ENCODE data around the gene CEP192.
"Not testable (repeated sequence)": the region's sequence is repeated elsewhere in the genome, so short reads cannot be mapped to it uniquely, and the experiment has no call there.

CEP192 gene

GRCh38 chr18:13032173-13032572, 41.0 kb downstream of the CEP192 start:
- no peak for DNase-seq

GRCh38 chr18:13035249-13035914, 44.2 kb downstream of the CEP192 start:
- no peak for DNase-seq

GRCh38 chr18:13036622-13037320, 45.6 kb downstream of the CEP192 start:
- no peak for DNase-seq

- no peak for DNase-seq
Measured at GRCh38 chr18:13039806-13040205, 48.6 kb downstream of the CEP192 start.

- no peak for DNase-seq
Measured at GRCh38 chr18:13043066-13043465, 51.9 kb downstream of the CEP192 start.

- no peak for DNase-seq
Measured at GRCh38 chr18:13048061-13048595, 57.0 kb downstream of the CEP192 start.

GRCh38 chr18:13051159-13051558, 60.0 kb downstream of the CEP192 start:
- DNase-seq, result no peak

GRCh38 chr18:13051950-13052349, 60.8 kb downstream of the CEP192 start:
- DNase-seq, result peak; percentile 46

GRCh38 chr18:13054336-13054735, 63.2 kb downstream of the CEP192 start:
- no peak for DNase-seq

- DNase-seq, result no peak
Measured at GRCh38 chr18:13061630-13062189, 70.5 kb downstream of the CEP192 start.

GRCh38 chr18:13067124-13067523, 76.0 kb downstream of the CEP192 start:
- no peak for DNase-seq

- no peak for DNase-seq
Measured at GRCh38 chr18:13067966-13068365, 76.8 kb downstream of the CEP192 start.

GRCh38 chr18:13070460-13070859, 79.3 kb downstream of the CEP192 start:
- DNase-seq, result no peak

GRCh38 chr18:13076886-13077285, 85.7 kb downstream of the CEP192 start:
- DNase-seq, result no peak

GRCh38 chr18:13077473-13077872, 86.3 kb downstream of the CEP192 start:
- no peak for DNase-seq

- DNase-seq, result not testable (repeated sequence)
Measured at GRCh38 chr18:13078065-13078464, 86.9 kb downstream of the CEP192 start.

- DNase-seq, result no peak
Measured at GRCh38 chr18:13086906-13087305, 95.7 kb downstream of the CEP192 start.

GRCh38 chr18:13095466-13095865, 104.3 kb downstream of the CEP192 start:
- no peak for DNase-seq

- DNase-seq, result no peak
Measured at GRCh38 chr18:13096232-13096631, 105.1 kb downstream of the CEP192 start.

- DNase-seq, result no peak
Measured at GRCh38 chr18:13096719-13097118, 105.6 kb downstream of the CEP192 start.

GRCh38 chr18:13098104-13098503, 106.9 kb downstream of the CEP192 start:
- not testable (repeated sequence) for DNase-seq

- no peak for DNase-seq
Measured at GRCh38 chr18:13099113-13099512, 108.0 kb downstream of the CEP192 start.

GRCh38 chr18:13100942-13101658, 109.9 kb downstream of the CEP192 start:
- DNase-seq, result no peak

Data from SIG-M5 (cell line).